Measurements from ENCODE around the gene EFNB1.
"Not testable (repeated sequence)": the region's sequence is repeated elsewhere in the genome, so short reads cannot be mapped to it uniquely, and the experiment has no call there.

EFNB1 gene

GRCh38 chrX:68828740-68829581, at the start of gene EFNB1:
TSS of gene EFNB1 (plus strand) at chrX:68829021. CDS start at chrX:68829777, 756 bp downstream.
- DNase-seq: peak; percentile 84

DNA sequence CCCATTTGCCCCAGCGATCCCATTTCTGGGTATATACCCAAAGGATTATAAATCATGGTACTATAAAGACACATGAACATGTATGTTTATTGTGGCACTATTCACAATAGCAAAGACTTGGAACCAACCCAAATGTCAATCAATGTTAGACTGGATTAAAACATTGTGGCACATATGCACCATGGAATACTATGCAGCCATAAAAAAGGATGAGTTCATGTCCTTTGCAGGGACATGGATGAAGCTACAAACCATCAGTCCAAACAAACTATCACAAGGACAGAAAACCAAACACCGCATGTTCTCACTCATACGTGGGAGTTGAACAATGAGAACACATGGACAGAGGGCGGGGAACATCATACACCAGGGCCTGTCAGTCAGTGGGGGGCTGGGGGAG, 47.5 kb upstream of the EFNB1 start:
- DNase-seq: not testable (repeated sequence)

DNA sequence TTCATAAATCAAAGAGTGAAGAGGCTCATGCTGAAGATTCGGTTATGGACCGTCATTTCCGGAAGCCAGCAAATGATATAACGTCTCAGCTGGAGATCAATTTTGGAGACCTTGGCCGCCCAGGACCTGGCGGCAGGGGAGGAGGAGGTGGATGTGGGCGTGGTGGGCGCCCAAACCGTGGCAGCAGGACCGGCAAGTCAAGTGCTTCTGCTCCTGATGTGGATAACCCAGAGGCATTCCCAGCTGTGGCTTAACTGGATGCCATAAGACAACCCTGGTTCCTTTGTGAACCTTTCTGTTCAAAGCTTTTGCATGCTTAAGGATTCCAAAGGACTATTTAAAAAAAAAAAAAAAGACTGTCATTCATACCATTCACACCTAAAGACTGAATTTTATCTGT, 44.0 kb upstream of the EFNB1 start:
- no peak for DNase-seq

GRCh38 chrX:68786581-68786980, 42.2 kb upstream of the EFNB1 start:
- DNase-seq: not testable (repeated sequence)

- no peak for DNase-seq
Observed at GRCh38 chrX:68789966-68790365, 38.9 kb upstream of the EFNB1 start.

DNA sequence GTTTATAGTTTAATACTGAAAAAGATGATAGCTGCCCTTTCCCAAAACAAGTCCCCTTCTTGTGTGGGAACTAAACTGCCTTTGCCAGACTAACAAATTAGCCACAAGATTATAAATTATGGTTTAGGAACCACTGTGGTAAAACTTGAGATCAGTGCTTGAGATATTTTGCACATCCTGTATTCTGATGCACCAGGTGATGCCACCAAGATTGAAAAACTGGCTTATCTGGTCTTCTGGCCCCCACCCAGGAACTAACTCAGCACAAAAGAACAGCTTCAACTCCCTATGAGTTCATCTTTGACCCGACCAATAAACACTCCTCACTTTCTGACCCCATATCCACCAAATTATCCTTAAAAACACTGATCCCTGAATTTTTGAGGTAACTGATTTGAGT, 36.7 kb upstream of the EFNB1 start:
- DNase-seq: no peak

GRCh38 chrX:68794461-68794860, 34.4 kb upstream of the EFNB1 start:
- no peak for DNase-seq

GRCh38 chrX:68795741-68796140, 33.1 kb upstream of the EFNB1 start:
- no peak for DNase-seq

GRCh38 chrX:68798400-68798799, 30.4 kb upstream of the EFNB1 start:
- not testable (repeated sequence) for DNase-seq

DNA sequence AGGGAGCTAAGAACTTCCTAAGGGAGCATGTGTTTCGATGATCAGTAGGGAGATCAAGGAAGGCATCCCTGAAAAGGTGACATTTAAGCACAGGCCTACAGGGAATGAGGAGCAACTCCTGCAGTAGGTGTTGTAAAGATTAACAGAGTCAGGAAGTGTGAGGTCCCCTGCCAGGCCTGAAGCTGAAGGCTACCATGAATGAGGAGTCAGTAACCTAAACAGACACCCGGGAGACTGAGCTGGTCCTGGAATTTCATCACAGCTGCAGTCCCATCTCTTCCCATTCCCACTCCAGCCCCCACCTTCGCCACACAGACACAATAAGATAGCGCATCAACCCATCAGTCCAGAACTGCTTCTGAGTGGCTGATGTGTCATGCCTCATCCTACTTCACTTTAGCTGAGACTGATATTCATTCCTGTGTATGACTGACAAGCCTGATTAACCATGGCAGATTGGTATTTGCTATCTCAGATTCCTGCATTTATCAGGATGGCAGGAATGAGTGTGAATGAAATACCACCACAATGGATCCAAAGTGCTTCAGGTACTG, 27.0 kb upstream of the EFNB1 start:
- DNase-seq: no peak

- no peak for DNase-seq
Observed at GRCh38 chrX:68807818-68808217, 21.0 kb upstream of the EFNB1 start.

GRCh38 chrX:68808686-68809357, 20.0 kb upstream of the EFNB1 start:
- DNase-seq: no peak

DNA sequence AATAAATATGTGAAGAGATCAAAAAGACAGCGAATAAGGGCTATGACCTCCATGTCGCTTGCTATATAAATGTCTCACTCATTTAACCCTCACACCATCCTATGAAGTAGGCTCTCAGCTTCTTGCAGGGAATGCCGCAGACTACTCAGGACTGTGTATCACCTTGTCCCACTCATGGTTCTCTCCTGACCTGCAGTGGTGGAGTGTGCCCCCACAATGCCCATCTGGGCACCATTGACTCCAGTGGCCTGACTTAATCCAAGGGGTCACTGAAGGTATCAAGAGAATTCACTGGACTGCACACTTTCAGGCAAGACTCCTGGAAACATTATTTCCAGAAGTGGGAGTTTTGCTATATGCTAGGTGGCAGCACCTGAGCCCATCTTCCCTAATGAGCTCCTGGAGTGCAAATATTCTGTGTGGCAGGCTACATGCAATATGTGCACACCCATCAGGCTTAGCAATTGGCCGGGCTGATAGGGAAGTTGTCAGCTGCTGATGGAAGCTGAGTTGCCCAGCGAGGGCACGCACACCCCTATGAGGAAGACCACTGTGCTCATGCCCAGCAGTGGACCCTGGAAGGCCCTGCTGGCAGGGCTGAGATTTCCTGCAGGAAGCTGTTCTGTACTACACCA, 8.2 kb upstream of the EFNB1 start:
- DNase-seq: no peak

DNA sequence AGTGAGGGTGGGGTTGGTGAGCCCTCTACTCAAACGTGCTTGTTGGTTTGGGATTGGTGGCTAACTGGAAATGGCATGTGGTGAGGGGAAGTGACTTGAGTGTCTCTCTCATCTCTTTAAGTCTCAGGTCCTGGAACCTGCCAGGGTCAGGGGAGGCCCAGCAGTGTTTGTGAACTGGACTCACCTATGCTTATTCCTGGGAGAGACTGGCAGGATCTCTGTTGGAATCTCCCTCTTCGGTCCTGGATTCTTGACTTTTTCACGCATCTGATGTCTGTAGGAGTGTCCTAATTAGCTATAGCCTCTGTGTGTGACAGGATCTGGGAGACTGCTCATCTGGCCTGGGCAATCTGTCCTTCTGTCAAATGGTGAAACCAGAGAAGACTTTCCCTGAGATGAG, 7.2 kb upstream of the EFNB1 start:
- no peak for DNase-seq

GRCh38 chrX:68822641-68823410, 6.0 kb upstream of the EFNB1 start:
- peak; percentile 33 for DNase-seq

DNA sequence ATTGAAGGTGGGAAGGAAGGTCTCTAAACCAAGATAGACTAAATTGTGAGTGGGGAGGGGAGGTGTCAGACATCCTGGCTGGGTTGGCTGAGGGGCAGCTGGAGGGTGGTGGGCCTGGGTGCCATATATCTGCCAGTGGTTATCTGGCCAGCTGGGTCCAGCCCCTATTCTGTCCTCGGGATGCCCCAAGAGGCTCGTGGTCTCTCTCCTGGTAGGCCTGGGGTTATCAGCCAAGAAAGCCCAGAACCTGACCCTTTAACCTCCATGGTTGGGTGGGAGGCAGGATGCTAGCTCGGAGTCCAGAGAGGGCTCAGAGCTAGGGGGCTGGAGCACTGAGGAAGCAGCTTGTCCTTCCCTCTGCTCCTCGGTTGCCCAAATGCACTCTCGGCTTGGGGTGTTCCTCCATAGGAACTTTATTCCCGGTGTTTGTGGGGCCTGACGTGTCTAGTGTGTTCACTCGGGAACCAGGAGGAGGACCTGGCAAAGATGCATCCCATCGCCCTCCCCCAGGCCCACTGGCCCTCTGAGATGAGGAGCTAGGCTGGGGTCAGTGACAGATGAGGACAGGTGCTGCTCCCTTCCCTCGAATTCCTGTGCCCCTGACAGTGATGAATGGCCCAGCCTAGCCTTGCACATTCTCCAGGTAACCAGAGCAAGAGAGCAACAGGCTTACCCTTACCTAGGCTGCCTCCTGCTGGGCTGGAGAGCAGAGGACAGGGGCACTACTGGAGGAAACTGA, 5.2 kb upstream of the EFNB1 start:
- DNase-seq: no peak

GRCh38 chrX:68824152-68824433, 4.7 kb upstream of the EFNB1 start:
- DNase-seq: no peak

GRCh38 chrX:68824565-68825125, 4.2 kb upstream of the EFNB1 start:
- no peak for DNase-seq

GRCh38 chrX:68826113-68826980, 2.5 kb upstream of the EFNB1 start:
- DNase-seq: no peak

GRCh38 chrX:68827256-68827655, 1.6 kb upstream of the EFNB1 start:
- no peak for DNase-seq
